HuH-7.5 (cell line): Measurements from ENCODE around the gene R3HDML.
"Not testable (repeated sequence)": the region's sequence is repeated elsewhere in the genome, so short reads cannot be mapped to it uniquely, and the experiment has no call there.

Source experiments
- DNase-seq: peaks from one replicate; pipeline ENCODE4 v3.0.0; 2011; ENCODE audit warnings: low spot score

The R3HDML gene, protein sequence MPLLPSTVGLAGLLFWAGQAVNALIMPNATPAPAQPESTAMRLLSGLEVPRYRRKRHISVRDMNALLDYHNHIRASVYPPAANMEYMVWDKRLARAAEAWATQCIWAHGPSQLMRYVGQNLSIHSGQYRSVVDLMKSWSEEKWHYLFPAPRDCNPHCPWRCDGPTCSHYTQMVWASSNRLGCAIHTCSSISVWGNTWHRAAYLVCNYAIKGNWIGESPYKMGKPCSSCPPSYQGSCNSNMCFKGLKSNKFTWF

DNA sequence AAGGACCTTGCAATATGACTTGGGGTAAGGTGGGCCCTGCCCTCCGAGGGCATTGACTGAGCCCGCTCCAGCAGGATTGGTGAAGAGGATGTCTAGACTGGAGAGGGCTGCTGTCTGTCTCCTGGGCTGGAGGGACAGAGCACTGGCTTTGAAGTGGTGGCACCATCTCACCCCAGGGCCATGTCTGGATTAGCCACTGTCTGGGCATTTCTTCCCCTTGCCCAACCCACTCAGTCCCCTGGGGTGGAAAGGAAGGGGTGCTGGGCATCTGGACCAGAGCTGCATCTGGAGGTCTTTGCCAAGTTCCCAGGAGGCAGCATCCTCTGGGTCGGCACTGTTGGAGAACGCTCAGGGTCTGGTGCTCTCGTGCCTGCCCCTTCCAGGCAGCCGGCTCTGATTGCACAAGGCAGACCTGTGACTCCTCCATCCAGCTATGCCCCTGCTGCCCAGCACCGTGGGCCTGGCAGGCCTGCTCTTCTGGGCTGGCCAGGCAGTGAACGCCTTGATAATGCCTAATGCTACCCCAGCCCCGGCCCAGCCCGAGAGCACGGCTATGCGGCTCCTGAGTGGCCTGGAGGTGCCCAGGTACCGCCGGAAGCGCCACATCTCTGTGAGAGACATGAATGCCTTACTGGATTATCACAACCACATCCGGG is at the start of gene R3HDML:
Gene R3HDML, plus strand, starts transcription at position 319 of the 656 bp plus-strand sequence. Its CDS starts 115 bp downstream, at position 434.
- no peak for DNase-seq

DNA sequence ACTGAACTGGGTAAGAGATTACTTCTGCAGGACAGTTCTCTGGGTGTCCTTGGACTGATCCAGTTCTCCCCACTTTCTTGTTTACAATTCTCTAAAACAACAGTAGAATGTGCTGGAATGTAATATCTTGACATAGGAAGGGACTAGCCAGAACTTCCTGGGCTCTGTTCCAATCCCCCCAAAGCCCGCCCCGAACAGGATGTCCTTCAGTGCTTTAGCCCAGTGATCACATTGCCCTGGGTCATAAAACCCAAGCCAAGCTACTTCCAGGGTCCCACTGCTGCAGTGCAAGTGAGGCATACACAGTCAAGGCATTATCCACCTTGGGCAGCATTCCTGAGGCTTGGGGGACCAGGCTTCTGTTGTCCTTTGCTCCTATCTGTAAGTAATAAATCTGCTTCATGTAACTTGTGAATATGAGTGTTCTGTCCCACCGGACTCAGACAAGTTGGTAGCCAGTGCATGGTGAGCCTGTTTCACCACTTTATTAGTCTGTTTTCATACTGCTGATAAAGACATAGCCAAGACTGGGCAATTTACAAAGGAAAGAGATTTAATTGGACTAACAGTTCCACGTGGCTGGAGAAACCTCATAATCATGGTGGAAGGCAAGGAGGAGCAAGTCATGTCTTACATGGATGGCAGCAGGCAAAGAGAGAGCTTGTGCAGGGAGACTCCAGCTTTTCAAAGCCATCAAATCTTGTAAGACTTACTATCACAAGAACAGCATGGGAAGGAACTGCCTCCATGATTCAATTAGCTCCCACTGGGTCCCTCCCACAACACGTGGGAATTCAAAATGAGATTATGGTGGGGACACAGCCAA is 49.4 kb upstream of the R3HDML start:
- DNase-seq = no peak

DNA sequence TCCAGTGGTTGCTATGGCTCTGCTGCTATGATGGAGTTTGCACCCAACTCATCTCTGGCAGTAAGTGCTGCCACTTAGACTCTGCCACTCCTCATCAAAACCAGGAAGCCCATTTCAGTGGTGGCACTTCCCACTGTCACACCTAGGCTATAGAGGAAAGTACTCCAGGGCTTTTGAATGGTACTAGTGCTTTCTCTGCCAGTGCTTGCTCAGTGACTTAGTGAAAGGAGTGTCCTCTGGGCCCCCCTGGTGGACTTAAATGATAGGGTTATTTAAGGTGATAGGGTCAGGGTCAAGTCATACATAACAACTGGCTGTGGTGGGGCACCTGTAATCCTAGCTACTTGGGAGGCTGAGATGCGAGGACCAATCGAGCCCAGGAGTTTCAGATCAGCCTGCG is 48.6 kb upstream of the R3HDML start:
- DNase-seq = no peak

DNA sequence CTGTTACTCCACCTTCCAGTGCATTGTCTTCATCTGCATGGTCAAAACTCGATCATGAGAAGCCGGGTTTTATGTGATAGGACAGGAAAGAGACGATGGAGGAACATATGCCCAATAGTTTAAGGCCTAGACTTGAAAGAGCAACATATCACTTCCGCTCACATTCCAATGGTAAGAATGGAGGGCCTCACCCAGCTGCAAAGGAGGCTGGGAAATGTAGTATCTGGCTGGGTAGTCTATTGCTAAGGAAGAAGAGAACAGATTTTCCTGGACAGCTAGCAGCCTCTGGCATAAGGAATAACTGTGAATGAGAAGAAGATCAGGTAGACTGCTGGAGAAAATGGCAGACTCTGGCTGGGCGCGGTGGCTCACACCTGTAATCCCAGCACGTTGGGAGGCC is 45.1 kb upstream of the R3HDML start:
- DNase-seq = no peak

DNA sequence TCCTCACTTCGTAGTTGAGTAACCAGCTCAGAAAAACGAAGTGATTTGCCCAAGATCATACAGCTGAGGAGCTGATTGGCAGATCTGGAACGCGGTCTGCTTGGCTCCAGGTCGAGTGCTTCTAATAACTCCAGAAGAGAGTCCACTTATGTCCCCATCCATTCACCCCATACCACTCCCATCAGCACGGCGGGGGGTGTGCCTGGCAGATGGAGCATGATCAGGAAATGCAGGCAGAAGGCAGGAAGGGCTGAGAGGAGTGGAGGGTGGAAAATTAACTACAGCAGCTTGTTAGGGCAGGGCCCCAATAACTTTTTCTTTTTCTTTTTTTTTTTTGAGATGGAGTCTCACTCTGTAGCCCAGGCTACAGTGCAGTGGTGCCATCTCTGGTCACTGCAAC is 40.8 kb upstream of the R3HDML start:
- no peak for DNase-seq

DNA sequence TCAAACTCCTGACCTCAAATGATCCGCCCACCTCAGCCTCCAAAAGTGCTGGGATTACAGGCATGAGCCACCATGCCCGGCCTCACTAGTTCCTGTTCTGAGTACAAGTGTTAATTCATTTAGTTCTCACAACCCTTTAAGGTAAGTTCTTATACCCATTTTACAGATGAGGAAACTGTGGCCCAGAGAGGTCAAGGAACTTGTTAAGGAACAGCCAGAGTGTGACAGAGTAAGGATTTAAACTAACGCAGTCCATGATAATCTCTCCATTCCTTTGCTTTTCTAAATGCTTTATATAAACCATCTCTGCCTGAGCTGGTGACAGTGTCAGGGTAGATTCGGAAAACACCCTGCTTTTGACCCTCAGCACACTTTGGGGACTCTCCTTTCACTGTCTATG is 39.1 kb upstream of the R3HDML start:
- no peak for DNase-seq

DNA sequence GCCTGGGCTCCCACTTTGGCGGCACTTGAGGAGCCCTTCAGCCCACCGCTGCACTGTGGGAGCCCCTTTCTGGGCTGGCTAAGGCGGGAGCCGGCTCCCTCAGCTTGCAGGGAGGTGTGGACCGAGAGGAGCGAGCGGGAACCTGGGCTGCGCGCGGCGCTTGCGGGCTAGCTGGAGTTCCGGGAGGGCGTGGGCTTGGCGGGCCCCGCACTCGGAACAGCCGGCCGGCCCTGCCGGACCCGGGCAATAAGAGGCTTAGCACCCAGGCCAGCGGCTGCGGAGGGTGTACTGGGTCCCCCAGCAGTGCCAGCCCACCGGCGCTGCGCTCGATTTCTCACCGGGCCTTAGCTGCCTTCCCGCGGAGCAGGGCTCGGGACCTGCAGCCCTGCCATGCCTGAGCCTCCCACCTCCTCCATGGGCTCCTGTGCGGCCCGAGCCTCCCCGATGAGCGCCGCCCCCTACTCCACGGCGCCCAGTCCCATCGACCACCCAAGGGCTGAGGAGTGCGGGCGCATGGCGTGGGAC is 37.8 kb upstream of the R3HDML start:
- DNase-seq = not testable (repeated sequence)

DNA sequence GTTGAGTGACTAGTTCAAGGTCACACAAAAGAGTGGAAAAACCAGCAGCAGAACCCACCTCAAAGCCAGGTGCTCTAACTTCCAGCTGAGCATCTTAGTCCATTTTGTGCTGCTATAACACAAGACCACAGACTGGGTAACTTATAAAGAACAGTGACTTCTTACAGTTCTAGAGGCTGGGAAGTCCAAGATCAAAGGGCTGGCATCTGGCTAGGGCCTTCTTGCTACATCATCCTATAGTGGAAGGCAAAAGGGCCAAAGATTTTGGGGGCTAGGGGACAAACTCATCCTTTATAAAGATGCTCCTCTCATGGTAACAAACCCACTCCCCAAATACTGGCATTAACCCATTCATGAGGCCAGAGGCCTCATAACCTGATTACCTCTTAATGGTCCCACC is 35.6 kb upstream of the R3HDML start:
- no peak for DNase-seq

DNA sequence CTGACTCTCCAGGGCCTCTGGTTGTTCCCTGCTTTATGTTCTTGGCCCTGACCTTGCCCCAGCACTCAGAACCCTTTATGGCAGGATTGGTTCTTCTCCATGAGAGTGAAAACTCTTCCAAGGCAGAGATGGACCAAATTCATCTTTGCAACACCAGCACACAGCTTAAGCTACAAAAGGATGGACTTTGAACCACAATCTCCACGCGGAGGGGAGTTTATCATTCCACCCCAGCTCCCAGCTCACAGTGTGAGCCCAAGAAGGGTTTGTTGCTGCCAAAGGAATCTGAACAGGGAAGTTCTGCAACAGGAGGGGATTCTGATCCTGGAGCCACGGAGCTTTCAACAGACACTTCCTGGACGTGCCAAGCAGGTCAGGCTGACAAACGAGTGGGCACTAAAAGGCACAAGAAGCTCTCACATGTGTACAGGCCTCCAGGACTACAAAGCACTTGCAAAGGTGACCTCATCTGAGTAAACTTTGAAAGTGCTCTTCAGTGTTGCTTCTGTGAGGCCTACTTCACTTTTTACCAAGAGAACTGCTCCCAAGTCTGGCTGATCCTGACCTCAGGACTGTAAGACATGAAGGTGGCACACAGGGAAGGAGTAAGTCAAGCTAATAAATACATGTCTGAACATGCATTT is 34.7 kb upstream of the R3HDML start:
- peak; percentile 76 for DNase-seq

DNA sequence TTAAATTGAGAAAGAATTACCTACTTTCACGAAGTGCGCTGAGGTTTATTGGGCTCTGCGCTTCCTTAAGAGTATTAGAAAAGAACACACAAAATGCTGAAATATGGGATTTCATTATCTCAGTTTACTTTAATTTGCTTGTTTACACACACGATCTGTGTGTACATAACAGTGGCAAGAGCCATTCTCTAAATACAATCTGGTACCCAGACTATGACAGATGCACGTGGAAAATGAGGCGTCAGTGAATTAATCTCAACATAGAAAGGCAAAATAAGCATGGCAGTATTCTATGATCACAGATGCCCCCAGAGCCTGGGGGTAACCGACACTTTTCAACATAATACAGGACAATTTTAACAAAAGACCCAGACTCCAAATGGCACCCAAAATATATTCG is 34.1 kb upstream of the R3HDML start:
- no peak for DNase-seq

DNA sequence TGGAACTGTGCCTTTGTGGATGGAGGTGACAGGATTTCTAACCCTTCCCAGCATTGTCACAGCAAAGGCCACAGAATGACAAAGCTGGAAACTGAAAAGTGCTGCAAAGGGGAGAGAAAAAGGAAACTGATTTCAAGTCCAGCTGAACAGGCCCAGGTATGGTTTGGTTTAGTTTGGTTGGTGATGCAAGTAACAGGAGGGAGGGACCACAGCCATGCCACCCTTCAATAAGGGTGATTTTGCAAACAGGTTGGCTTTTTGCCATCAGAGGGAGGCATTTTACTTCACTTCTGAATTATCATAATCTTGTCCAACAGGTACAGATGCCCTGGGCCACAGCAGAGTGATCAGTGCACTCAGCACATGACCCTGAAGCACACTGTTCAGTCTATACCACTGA is 32.5 kb upstream of the R3HDML start:
- no peak for DNase-seq

DNA sequence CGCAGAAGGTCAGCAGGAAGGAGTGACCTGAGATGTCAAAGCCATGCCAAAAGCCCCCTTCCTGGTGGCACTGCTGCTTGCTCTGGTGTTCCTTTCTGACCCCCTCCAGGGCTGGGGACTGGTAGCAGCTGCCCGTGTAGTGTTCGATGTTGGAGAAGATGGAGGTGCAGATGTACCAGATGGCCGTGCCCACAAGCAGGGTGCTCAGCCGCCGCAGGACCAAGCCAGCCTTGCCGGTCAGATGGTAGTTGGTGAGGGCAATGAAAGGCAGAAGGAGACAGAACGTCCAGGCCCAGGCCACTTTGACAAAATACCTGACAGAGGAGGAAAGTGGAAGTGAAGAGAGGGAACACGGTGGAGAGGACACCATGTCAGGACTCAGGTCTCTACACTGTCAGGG is 29.9 kb upstream of the R3HDML start:
- DNase-seq = no peak

DNA sequence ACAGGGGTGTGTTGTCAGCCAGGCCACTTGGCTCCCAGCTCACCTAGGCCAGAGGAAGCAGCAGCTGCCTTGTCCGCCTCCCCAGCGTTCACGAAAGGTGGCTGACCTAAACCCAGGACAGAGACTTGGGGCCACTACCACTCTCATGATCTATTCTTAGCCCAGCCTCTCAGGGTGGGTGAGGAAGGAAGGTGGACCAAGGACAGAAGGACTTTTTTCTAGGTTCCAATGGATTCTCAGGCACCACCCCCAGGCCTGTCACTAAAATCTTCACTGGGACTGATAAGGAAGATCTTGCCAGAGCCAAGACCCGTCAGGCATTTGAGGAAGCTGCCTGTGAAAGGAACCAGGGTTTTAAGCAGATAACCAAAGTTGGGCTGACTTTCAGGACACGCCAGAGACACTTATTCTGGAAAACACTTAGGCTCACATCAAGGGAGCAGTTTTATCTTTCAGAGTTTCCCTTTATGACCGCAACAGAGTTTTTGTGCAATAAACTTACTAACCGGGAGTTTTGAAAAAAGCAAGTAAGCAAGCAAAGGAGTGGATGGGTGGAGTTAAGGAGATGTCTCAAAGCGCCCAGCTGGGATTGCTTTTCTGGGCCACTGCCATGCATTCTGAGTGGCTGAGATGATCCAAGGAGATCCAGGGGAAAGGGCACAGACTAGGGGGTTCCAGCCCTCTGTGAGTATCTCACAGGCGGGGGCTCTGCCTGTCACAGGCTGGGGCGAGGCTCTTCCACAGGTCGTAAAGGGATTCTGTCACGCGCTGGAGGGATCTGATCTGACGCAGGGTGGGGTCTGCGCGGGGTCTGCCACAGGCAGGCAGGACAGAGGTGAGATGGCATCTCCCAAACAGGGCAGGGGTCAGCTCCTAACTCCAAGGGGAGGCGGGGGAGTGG is 26.8 kb upstream of the R3HDML start:
- DNase-seq = no peak

DNA sequence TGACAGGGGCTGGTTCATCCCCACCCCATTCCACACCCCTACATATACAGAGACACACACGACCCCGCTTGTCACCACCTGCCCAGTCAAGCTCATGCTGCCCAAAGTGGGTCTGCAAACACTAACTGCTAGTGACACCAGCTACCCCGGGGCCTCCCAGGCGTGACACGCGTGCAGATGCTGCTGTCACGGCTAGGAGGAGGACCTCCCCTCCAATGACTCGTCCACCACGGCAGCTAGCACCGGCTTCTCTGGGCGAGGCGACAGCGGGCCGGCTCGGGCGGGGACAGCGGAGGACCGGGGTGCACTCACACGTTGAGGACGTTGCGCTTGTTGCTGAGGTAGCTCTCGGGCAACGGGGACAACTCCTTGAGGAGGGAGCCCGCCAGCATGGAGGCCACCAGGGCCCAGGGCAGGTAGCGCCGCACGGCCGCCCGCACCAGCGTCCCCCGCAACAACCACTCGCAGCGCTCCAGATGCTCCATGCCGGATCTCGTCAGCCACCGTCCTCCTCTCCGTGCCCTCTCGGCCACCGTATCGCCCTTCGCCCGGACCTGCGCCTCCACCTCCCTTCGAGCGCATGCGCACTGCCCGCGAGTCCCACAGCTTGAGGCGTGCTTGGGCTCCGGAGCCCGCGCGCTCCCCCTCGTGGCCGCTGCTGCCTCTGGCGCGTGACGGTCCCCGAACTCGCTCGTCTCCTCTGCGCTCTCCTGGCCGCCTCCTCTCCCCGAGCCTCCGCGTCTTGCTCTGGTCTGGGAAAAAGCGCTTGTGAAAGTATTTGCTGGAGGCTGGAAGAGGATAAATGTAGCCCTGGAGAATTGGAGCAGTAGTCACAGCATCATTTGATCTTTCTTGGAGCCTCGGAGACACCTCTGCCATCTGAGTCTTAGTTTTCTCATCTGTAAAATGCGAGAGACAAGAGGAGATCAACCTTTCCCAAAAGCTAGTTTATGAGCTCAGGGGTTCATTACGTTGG is 25.9 kb upstream of the R3HDML start, which contains the start of gene FITM2:
Gene FITM2, minus strand, starts transcription at position 539 of the 976 bp plus-strand sequence. Its CDS starts 54 bp downstream, at position 485.
- DNase-seq = peak; percentile 99

DNA sequence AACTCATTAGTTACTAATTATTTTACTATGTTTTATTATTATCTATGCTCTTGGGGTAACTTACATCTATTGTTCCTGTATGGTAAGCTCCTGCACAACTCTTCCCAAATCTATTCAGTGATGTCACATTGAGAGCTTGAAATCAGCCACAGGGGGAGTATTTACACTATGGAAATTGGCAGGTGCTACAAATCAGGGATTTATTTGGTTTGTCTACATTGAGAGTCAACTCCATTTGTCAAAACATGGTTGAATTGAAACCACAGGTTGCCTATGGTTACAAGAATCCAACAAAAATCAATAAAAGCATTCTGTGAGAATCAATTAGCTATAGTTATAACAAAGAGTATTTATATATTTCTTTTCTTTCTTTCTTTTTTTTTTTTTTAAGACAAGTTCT is 22.0 kb upstream of the R3HDML start:
- DNase-seq = no peak

DNA sequence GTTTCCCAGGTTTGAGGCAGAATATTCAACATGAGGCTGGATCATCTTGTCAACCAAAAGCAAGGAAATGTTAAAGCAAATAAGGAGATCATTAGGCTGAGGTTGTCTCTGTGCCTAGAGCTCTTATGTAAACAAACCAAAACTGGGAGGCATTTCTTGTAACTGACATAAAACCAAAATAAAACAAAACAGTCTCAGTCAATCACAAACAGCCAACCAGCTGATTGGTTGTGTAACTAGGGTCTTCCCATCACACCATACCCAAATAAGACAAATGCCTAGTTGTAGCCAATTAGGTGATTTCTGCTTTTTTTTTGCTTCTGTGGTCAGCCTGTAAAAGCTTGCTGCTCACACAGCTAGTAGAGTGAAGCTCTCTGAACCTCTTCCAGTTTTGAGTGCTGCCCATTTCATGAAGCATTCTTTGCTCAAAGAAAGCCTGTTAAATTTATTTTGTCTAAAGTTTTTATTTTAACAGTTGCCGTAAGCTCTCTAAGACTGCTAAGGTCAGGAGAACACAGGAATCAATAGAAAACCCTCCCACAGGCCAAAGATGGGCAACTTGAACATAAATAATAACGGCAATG is 16.9 kb upstream of the R3HDML start:
- no peak for DNase-seq

DNA sequence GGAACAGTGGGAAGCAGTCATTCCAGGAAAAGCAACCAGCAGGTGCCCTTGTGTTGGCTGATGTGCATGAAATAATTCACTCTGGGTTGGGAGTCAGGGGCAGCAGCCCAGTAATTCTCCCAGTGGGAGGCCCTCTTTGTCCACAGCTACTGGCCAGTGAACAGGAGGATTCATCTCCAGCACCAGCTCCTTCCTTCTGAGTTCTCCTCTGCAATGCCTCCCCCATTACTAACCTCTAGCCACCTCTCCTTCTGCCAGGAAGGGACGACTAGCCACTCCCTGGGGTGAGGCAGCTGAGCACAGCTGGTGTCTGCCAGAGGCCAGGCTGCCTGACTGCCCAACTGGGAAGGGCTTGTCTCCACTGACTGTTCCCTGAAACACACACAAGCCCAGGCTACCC is 12.5 kb upstream of the R3HDML start:
- DNase-seq = no peak

DNA sequence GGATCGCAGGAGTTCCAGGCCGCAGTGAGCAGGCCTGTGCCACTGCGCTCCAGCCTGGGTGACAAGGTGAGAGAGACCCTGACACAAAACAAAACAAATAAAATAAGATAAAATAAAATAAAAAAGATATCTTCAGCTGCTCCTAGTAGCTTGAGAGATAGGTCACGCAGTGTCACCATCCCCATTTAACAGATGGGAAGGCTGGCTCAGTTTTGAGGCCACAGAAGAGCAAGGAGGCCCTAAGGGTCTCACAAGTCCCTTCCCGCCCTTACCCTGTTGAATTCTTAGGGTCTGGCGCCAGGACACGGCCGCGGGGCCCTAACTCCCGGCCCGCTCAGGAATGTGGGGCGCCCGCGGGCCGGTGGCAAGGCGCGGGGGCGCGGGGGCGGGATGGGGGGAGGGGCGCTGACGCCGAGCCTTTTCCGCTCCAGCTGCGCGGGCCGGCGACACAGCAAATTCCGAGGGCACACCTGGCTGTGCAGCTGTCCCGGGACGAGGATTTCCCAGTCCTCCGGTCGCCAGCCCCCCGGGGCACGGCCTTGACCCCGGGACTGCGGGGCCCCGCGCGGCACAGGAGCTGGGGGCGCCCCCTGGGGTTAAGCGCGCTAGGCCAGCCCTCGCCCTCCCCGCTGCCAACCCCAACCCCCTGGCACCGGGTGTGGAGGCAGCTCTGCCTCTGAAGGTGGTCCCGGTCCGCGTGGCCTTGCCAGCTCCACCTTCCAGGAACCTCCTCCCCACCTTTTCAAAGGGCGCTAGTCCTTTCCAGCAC is 10.3 kb upstream of the R3HDML start:
- peak; percentile 38 for DNase-seq

DNA sequence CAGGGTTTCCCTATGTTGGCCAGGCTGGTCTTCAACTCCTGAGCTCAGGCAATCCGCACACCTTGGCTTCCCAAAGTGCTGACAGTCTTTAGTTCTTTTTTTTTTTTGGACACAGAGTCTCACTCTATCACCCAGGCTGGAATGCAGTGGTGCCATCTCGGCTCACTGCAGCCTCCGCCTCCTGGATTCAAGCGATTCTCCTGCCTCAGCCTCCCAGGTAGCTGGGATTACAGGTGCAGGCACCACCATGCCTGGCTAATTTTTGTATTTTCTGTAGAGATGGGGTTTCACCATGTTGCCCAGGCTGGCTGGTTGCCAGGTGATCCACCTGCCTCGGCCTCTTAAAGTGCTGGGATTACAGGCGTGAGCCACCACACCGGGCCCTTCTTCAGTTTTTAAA is 9.1 kb upstream of the R3HDML start:
- not testable (repeated sequence) for DNase-seq
